IPS-18c (cell line): ENCODE data around the gene TOLLIP.

Source experiments
- H3K4me3 ChIP-seq: 2 replicates; pipeline ENCODE4 v1.7.0; 2013; ENCODE audit warnings: low read depth, mild to moderate bottlenecking, low read length, moderate library complexity; ENCODE audit not compliant: insufficient read depth
- H3K9me3 ChIP-seq: one replicate; pipeline ENCODE4 v1.6.1; 2013; ENCODE audit warnings: mild to moderate bottlenecking, low read length, moderate library complexity; ENCODE audit not compliant: control insufficient read depth, insufficient read depth

Gene TOLLIP

GRCh38 chr11:1227551-1228100 lies 81.8 kb downstream of the TOLLIP start:
- H3K9me3 ChIP-seq, result peaks cover 2% of the 10 kb centered on the region
- no peak overlapping the region for H3K4me3 ChIP-seq

- peaks cover 2% of the 10 kb centered on the region for H3K9me3 ChIP-seq
- no peak overlapping the region for H3K4me3 ChIP-seq
Measured at GRCh38 chr11:1226986-1227550, 82.4 kb downstream of the TOLLIP start.

GRCh38 chr11:1226226-1226985 lies 83.0 kb downstream of the TOLLIP start:
- H3K4me3 ChIP-seq, result no peak overlapping the region; the same call in 1 of the 2 replicates
- peaks cover 2% of the 10 kb centered on the region for H3K9me3 ChIP-seq

GRCh38 chr11:1225386-1226225 lies 83.8 kb downstream of the TOLLIP start:
- H3K4me3 ChIP-seq, result no peak overlapping the region
- H3K9me3 ChIP-seq, result peaks cover 2% of the 10 kb centered on the region

- H3K4me3 ChIP-seq, result no peak overlapping the region
- peaks cover 2% of the 10 kb centered on the region for H3K9me3 ChIP-seq
Measured at GRCh38 chr11:1224491-1225385, 84.7 kb downstream of the TOLLIP start.
